GM12874 (cell line): ENCODE results near the gene SETD2.

Experiments
- TF ChIP-seq, protein P1 (sequence below): IDR thresholded peaks from 2 replicates; pipeline ENCODE4 v1.5.1; 2011; ENCODE audit warnings: low read depth, mild to moderate bottlenecking, control low read depth, low read length, moderate library complexity; ENCODE audit not compliant: insufficient read depth

Gene SETD2

DNA sequence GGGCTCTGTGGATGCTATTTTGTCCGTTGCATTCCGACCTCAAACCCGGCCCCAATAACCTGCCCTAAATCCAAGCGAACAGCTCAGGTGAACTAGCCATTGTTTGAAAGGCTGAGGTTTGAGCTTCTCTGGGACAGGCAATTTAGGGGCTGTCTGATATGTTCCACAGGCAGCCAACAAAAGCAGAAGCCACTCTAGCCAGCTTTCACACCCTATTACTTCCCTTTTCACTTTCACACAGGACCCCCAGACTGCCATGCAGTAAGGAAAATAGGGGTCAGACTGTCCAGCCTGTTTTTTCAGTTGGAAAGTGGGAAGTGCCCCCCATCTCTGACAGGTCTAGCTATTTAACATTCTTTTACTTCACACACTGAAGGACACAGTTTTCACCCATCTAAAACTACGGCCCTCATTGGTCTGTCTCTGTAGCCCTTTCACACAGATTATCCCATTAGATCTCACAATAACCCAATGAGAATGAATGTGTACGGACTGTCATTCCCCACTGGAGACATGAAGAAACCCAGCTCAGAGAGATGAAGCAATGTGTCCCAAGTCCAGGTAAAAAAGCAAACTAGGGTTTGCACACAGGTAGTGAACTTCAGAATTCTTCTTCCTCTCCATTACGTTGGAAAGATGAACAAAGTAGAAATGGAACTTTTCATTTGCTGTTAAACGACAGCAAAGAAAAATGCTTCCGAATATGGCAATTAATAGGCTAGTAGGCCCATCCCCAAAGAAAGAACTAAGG lies 189.3 kb downstream of the SETD2 start:
- TF ChIP-seq, protein P1, sequence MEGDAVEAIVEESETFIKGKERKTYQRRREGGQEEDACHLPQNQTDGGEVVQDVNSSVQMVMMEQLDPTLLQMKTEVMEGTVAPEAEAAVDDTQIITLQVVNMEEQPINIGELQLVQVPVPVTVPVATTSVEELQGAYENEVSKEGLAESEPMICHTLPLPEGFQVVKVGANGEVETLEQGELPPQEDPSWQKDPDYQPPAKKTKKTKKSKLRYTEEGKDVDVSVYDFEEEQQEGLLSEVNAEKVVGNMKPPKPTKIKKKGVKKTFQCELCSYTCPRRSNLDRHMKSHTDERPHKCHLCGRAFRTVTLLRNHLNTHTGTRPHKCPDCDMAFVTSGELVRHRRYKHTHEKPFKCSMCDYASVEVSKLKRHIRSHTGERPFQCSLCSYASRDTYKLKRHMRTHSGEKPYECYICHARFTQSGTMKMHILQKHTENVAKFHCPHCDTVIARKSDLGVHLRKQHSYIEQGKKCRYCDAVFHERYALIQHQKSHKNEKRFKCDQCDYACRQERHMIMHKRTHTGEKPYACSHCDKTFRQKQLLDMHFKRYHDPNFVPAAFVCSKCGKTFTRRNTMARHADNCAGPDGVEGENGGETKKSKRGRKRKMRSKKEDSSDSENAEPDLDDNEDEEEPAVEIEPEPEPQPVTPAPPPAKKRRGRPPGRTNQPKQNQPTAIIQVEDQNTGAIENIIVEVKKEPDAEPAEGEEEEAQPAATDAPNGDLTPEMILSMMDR = no peak

DNA sequence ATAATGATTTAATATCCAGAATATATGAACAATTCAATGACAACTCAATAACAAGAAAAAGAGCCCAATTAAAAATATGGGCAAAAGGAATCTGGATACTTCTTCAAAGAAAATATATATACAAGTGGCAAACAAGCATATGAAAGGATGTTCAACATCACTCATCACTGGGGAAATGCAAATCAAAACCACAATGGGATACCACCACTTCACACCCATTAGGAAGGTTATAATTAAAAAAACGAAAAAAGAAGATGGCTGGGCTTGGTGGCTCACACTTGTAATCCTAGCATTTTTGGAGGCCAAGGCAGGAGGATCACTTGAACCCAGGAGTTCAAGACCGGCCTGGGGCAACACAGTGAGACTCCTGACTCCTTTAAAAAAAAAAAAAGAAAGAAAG lies 191.5 kb downstream of the SETD2 start:
- TF ChIP-seq, protein P1 = no peak

DNA sequence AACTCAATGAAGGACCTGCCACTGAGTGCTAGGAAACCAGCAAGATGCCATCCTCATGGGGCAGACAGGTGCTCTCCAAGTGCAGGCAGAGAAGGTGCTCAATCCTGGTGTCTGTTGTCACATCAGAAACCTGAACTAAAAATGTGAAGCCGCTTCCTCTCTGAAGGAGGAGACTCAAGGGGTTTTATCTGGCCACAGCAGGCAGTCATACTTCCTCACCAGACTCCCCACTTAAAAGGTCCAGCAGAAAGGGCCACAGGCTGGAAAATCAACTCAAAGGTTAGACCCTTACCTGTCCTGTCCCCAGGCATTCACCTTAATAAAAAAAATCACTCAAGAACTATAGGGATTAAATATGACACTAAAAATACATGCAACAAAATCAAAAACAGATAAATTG lies 192.2 kb downstream of the SETD2 start:
- TF ChIP-seq, protein P1 = no peak

DNA sequence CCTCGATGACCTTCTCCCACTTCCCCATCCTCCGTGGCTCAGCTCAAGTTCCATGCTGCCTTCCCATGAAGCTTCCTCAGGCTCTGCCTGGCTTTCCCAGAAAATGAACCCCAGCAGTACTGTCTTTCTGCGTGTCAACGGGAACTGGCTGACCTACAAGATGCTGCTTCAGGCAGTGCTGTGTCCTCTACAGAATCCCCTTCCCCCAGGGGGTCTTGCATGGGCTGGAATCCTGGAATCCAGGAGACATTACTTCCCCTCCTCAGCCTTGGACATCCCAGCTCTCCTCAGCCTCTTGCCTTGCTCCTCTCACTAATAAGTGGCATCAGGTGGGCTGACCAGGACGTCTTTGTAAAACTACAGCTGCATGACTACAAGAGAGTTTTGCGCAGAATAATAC lies 192.8 kb downstream of the SETD2 start:
- TF ChIP-seq, protein P1 = no peak

DNA sequence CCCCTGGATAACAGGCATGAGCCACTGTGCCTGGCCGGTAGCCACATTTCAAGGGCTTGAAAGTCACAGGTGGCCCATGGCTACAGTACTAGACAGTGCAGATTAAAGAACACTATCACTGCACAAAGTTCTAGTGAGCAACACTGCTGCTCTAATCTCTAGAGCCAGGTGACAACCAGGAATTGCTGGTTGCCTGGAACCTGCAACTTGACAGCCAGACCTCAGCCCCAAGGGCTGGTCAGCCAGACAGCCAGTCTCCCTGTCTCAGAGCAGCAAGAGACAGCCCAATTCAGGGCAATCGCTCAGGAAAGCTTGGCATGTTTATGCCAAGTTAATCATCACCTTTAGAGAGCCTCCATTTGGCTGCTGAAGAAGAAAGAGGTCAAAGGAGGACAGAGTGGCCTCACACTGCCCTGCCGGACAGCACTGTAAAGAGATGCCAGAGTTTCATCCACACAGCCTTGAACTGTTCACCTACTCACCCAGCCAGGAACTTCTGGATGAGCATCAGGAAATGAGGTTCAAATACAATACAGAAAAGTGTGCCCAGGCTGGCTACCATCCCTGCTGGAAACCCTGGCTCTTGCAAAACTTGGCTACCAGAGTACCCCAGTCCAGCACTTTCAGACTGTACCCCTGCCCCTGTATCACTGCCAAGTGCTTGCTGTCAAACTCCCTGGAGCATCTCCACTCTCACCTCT lies 193.4 kb downstream of the SETD2 start:
- TF ChIP-seq, protein P1 = no peak

DNA sequence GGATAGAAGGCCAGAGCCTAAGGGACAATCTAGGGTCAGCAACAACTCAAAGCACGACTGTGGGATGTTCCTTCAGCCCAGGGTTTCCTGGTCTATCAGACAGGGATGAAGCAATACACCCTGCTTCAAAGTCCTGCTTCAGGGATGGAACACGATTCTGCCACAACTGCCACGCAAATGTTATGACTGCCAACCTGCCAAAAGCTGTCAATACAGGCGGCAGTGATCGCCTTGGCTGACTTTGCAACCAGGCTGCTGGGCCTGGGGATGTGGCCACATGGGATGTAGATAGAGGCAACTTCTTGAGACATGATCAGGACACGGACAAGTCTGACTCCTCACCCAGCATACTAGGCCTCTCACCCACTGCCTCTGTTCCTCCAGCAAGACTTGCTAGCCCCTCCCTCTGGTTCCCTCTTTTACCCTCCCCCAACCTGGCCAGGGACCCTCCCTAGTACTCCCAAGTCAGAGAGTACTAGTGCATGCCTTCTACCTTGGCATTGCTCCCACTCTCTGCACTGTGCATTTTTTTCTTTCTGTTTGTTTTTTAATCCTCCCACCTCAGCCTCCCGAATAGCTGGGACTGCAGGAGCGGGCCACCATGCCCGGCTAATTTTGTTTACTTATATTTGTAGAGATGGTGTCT lies 195.0 kb downstream of the SETD2 start:
- TF ChIP-seq, protein P1 = no peak

DNA sequence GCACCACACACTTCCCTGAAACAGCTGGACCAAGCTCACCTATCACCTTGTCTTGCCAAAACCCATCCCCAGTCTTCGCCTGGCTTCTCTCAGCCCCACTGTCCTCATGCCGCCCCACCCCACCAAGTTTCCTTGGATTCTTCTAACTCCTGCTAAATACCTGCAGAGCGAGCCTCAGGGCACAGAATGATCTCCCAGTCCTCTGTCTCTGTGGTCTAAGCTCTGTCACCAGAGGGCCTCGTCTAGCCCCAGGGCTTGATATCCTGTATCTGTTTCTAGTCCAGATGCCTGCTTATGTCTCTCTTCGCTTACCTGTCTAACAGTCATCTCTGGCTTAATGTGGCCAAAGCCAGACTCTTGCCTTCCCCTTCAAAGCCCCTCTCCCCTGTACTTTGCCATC lies 197.1 kb downstream of the SETD2 start:
- TF ChIP-seq, protein P1 = no peak
